Mesendoderm (in vitro differentiated cells): ENCODE measurements around the gene TBXAS1.

ENCODE experiments used
- DNase-seq: peaks from one replicate; pipeline ENCODE4 v3.0.0; 2013
- H2AK5ac ChIP-seq: 2 replicates; pipeline ENCODE4 v1.6.1; 2013; ENCODE audit warnings: low read length, inconsistent platforms
- H2BK120ac ChIP-seq: 2 replicates; pipeline ENCODE4 v1.6.1; 2013; ENCODE audit warnings: low read depth, mild to moderate bottlenecking, low read length, moderate library complexity, mixed read lengths
- H2BK15ac ChIP-seq: replicated peaks from 2 replicates; pipeline ENCODE4 v1.6.1; 2013; ENCODE audit warnings: low read depth, mild to moderate bottlenecking, moderate library complexity
- H2BK5ac ChIP-seq: 2 replicates; pipeline ENCODE4 v1.6.1; 2013; ENCODE audit warnings: low read length, inconsistent platforms
- H3K18ac ChIP-seq: 2 replicates; pipeline ENCODE4 v1.6.1; 2013; ENCODE audit warnings: mild to moderate bottlenecking, low read length, mixed read lengths
- H3K23ac ChIP-seq: one replicate; pipeline ENCODE4 v1.6.1; 2013; ENCODE audit warnings: low read length
- H3K27ac ChIP-seq: 2 replicates; pipeline ENCODE4 v1.5.1; 2013; ENCODE audit warnings: low read depth, mild to moderate bottlenecking, inconsistent platforms, low read length, moderate library complexity
- H3K27me3 ChIP-seq: 2 replicates; pipeline ENCODE4 v1.6.1; 2013; ENCODE audit warnings: low read length, control low read depth, mild to moderate bottlenecking, inconsistent platforms; ENCODE audit not compliant: insufficient read depth, poor library complexity
- H3K36me3 ChIP-seq: 2 replicates; pipeline ENCODE4 v1.6.1; 2013; ENCODE audit warnings: low read length, inconsistent platforms; ENCODE audit not compliant: control insufficient read depth, insufficient read depth
- H3K4ac ChIP-seq: one replicate; pipeline ENCODE4 v1.6.1; 2013; ENCODE audit warnings: low read depth, mild to moderate bottlenecking, low read length, moderate library complexity
- H3K4me1 ChIP-seq: 2 replicates; pipeline ENCODE4 v1.6.1; 2013; ENCODE audit warnings: low read depth, low read length, inconsistent platforms; ENCODE audit not compliant: control insufficient read depth
- H3K4me2 ChIP-seq: 2 replicates; pipeline ENCODE4 v1.6.1; 2013; ENCODE audit warnings: low read length
- H3K4me3 ChIP-seq: 2 replicates; pipeline ENCODE4 v1.5.1; 2013; ENCODE audit warnings: mild to moderate bottlenecking, low read length
- H3K56ac ChIP-seq: one replicate; pipeline ENCODE4 v1.6.1; 2013; ENCODE audit warnings: low read length
- H3K79me1 ChIP-seq: 2 replicates; pipeline ENCODE4 v1.6.1; 2013; ENCODE audit warnings: low read length, inconsistent platforms
- H3K79me2 ChIP-seq: 2 replicates; pipeline ENCODE4 v1.6.1; 2013; ENCODE audit warnings: mild to moderate bottlenecking, low read length; ENCODE audit not compliant: control insufficient read depth, insufficient read depth
- H3K9ac ChIP-seq: 2 replicates; pipeline ENCODE4 v1.6.1; 2013; ENCODE audit warnings: low read length, inconsistent platforms
- H4K5ac ChIP-seq: one replicate; pipeline ENCODE4 v1.6.1; 2013; ENCODE audit warnings: low read length
- H4K8ac ChIP-seq: one replicate; pipeline ENCODE4 v1.6.1; 2013; ENCODE audit warnings: low read depth, mild to moderate bottlenecking, control low read depth, low read length, moderate library complexity
- WGBS: extraction: QIAGEN DNeasy Blood & Tissue Kit; methylation state at CpG from one replicate; pipeline ENCODE4 v1.1.7; 2013; ENCODE audit warnings: low lambda C conversion rate, missing lambda C conversion rate; ENCODE audit not compliant: insufficient coverage; ENCODE audit errors: extremely low coverage; 5-methylcytosine and 5-hydroxymethylcytosine counted together

The TBXAS1 gene

DNA sequence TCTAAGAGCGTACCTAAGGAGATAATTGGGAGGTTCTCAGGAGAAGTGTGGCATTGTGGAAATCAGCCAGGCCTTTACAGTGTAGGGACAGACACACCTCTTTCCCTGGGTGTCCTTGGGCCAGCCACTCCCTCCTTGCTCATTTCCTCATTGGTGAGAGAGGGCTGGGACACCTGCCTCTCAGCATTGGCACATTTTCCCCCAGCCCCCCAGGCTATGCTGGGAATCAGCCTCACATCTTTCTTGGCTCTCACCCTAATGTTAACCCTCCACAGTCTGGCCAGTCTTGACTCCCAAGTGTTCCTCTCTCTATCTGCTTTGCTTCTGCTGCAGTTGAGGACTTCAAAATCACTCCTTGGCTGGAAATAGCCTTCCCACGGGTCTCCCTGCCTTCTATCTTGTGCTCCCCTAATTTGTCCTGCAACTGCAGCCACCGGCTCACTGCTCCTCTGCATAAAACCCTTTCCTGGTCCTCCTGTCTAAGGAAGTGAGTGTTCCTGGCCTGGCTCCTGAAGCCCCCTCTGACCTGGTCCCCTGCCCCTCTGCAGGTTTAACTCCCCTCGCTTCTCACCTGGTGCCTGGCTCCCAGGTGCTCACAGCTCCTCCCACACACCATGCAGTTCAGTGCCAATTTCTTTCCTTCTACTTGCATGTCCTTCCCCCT is 15.8 kb downstream of the TBXAS1 start:
- Histone ChIP-seq H3K4me3 (no peak overlapping the region), H2BK5ac (no peak overlapping the region), H4K8ac (no peak overlapping the region), H2BK15ac (no peak overlapping the region), H3K9ac (no peak overlapping the region), H3K4ac (no peak overlapping the region), H3K79me1 (no peaks in the 10 kb centered on the region), H3K18ac (no peak overlapping the region), H3K4me1 (peaks cover 2% of the 10 kb centered on the region), H3K79me2 (no peaks in the 10 kb centered on the region), H4K5ac (no peak overlapping the region), H2BK120ac (no peak overlapping the region), H2AK5ac (no peak overlapping the region), H3K23ac (no peak overlapping the region), H3K27me3 (no peaks in the 10 kb centered on the region), H3K4me2 (no peak overlapping the region), H3K56ac (no peak overlapping the region), H3K27ac (no peak overlapping the region), H3K36me3 (no peaks in the 10 kb centered on the region)
- no CpG with 5 or more reads among the region's 4 CpGs for whole genome bisulfite sequencing
- DNase-seq = no peak

DNA sequence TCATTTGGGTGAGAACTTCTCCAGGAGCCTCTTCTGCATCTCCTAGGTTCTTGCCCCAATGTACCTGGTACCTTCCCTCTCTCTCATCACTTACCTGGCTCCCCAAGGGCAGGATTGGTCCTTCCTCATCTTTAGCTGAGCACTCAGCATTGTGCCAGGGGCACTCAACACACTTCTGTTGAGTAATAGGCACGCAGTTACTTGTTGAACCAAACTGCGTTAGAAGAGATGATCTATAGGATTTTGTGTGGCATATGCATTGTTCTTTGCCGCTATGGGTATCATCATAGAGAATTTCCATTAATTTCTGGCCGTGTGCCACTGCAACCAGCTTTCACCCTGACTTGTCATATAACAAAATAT is 16.4 kb downstream of the TBXAS1 start:
- H3K18ac ChIP-seq = no peak overlapping the region

DNA sequence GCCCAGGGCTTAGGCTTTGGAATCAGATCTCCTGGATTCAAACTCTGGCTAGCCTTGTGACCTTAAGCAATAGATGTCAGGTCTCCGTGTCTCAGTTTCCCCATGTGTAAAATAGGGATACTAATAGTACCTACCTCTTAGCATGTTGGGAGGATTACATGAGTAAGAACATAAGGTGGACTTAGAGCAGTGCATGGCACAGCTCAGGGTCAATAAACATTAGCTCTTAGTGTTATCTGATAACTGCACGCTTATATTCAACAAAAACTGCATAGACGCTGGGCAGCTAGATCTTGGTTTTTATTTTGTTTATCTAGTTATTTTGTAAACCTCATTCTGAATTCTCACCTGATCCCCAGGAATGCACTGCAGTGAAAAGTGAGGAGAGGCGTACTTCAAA is 17.2 kb downstream of the TBXAS1 start:
- no peak overlapping the region for H2BK120ac ChIP-seq
- H3K79me1 ChIP-seq = no peaks in the 10 kb centered on the region
- no peaks in the 10 kb centered on the region for H3K36me3 ChIP-seq
- no peaks in the 10 kb centered on the region for H3K79me2 ChIP-seq
- DNase-seq = no peak
- H3K4me2 ChIP-seq = no peak overlapping the region
- no peak overlapping the region for H3K56ac ChIP-seq
- no peak overlapping the region for H3K27ac ChIP-seq
- H3K23ac ChIP-seq = no peak overlapping the region
- no peak overlapping the region for H3K9ac ChIP-seq
- H3K18ac ChIP-seq = no peak overlapping the region
- H4K5ac ChIP-seq = no peak overlapping the region
- peaks cover 2% of the 10 kb centered on the region for H3K4me1 ChIP-seq
- H2BK15ac ChIP-seq = no peak overlapping the region
- no peaks in the 10 kb centered on the region for H3K27me3 ChIP-seq
- no peak overlapping the region for H2AK5ac ChIP-seq
- no peak overlapping the region for H3K4ac ChIP-seq
- no peak overlapping the region for H2BK5ac ChIP-seq
- no CpG with 5 or more reads among the region's 4 CpGs for WGBS
- no peak overlapping the region for H3K4me3 ChIP-seq
- H4K8ac ChIP-seq = no peak overlapping the region

More for the DNA sequence above, 16.4 kb downstream of the TBXAS1 start:
- Histone ChIP-seq H3K4ac (no peak overlapping the region), H4K5ac (no peak overlapping the region), H2BK5ac (no peak overlapping the region), H3K79me2 (no peaks in the 10 kb centered on the region), H3K36me3 (no peaks in the 10 kb centered on the region), H2AK5ac (no peak overlapping the region), H4K8ac (no peak overlapping the region), H3K4me2 (no peak overlapping the region), H3K27me3 (no peaks in the 10 kb centered on the region), H2BK15ac (no peak overlapping the region), H3K56ac (no peak overlapping the region), H3K4me1 (peaks cover 2% of the 10 kb centered on the region), H3K9ac (no peak overlapping the region), H3K4me3 (no peak overlapping the region), H3K27ac (no peak overlapping the region), H3K23ac (no peak overlapping the region), H3K79me1 (no peaks in the 10 kb centered on the region), H2BK120ac (no peak overlapping the region)
- no CpG with 5 or more reads among the region's 4 CpGs for WGBS
- no peak for DNase-seq

DNA sequence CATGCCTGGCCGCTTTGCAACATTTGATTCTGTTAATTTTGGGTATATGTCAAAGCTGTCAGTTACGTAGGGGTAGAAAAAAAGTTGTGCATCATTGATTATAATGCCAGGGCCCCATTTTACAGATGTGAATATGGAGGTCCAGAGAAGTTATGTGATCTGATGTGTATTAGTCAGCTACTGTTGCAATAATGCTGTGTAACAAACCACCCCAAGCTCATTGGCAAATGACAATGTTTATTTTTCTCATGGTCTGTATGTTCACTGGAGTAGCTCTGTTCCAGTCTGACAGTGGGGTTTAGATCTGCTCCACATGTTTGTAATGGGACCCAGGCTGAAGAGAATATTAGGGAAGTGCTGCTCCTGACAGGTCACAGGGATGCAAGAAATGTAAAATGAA is 19.2 kb downstream of the TBXAS1 start:
- Histone ChIP-seq H2AK5ac (no peak overlapping the region), H3K56ac (no peak overlapping the region), H3K4me1 (peaks cover 5% of the 10 kb centered on the region), H3K27me3 (no peaks in the 10 kb centered on the region), H3K23ac (no peak overlapping the region), H3K79me2 (no peaks in the 10 kb centered on the region), H2BK120ac (no peak overlapping the region), H3K9ac (no peak overlapping the region), H3K4me2 (no peak overlapping the region), H3K4ac (no peak overlapping the region), H2BK5ac (no peak overlapping the region), H3K79me1 (no peaks in the 10 kb centered on the region), H2BK15ac (no peak overlapping the region), H4K5ac (no peak overlapping the region), H4K8ac (no peak overlapping the region), H3K36me3 (no peaks in the 10 kb centered on the region), H3K27ac (no peak overlapping the region), H3K4me3 (no peak overlapping the region), H3K18ac (no peak overlapping the region)
- WGBS = no CpG with 5 or more reads among the region's 2 CpGs
- no peak for DNase-seq

DNA sequence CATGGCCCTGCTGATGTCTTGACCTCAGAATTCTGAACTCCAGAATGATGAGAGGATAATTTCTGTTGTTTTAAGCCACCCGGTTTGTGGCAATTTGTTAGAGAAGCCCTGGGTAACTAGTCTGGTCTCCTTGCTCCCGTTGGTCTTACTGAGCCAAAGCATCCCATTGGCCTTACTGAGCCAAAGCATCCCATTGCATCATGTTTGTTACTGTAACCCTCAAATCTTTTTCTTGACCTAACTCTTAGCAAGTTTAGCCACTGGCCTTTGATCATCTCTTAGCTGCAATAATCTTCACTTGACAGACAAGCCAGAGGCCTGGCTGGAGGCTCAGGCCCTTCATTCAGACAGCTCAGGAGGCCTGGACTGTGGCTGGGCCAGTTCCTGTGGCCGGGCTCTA is 21.8 kb downstream of the TBXAS1 start:
- no peak overlapping the region for H3K4me2 ChIP-seq
- no peak overlapping the region for H3K23ac ChIP-seq
- H4K8ac ChIP-seq = no peak overlapping the region
- H3K36me3 ChIP-seq = no peaks in the 10 kb centered on the region
- H3K9ac ChIP-seq = no peak overlapping the region
- no peak overlapping the region for H2AK5ac ChIP-seq
- H3K4me3 ChIP-seq = no peak overlapping the region
- H3K18ac ChIP-seq = no peak overlapping the region
- no peaks in the 10 kb centered on the region for H3K79me2 ChIP-seq
- no peak overlapping the region for H3K56ac ChIP-seq
- H3K27ac ChIP-seq = peak overlapping the region; percentile 40
- H3K4ac ChIP-seq = no peak overlapping the region
- no peaks in the 10 kb centered on the region for H3K79me1 ChIP-seq
- peaks cover 6% of the 10 kb centered on the region for H3K4me1 ChIP-seq
- WGBS = no CpG with 5 or more reads among the region's 3 CpGs
- peak overlapping the region; percentile 73 for H2BK5ac ChIP-seq
- H2BK15ac ChIP-seq = no peak overlapping the region
- no peak for DNase-seq
- no peak overlapping the region for H4K5ac ChIP-seq
- no peak overlapping the region for H2BK120ac ChIP-seq
- no peaks in the 10 kb centered on the region for H3K27me3 ChIP-seq
